ENCODE results near the gene RAB31.
"Not testable (repeated sequence)": the region's sequence is repeated elsewhere in the genome, so short reads cannot be mapped to it uniquely, and the experiment has no call there.

RAB31 gene

GRCh38 chr18:9857479-9857998, 149.4 kb downstream of the RAB31 start:
- H3K4me3 ChIP-seq (ENCODE audit: low read depth, low read length); H3K9me3 ChIP-seq (ENCODE audit: control insufficient read depth, insufficient read depth, low read depth, low read length); H3K27me3 ChIP-seq (ENCODE audit: control insufficient read depth, insufficient read depth, low read length); H3K27ac ChIP-seq (ENCODE audit: low read depth, low read length); H3K9ac ChIP-seq (ENCODE audit: low read length); H3K4me1 ChIP-seq (ENCODE audit: control insufficient read depth, insufficient read depth, low read length): not testable (repeated sequence)
- peaks cover 15% of the 10 kb centered on the region for H3K36me3 ChIP-seq (ENCODE audit: control insufficient read depth, insufficient read depth, low read length)

GRCh38 chr18:9858642-9859041, 150.5 kb downstream of the RAB31 start:
- Histone ChIP-seq H3K36me3 (ENCODE audit: control insufficient read depth, insufficient read depth, low read length) (peaks cover 15% of the 10 kb centered on the region), H3K27ac (ENCODE audit: low read depth, low read length) (no peak overlapping the region), H3K4me3 (ENCODE audit: low read depth, low read length) (no peak overlapping the region), H3K9ac (ENCODE audit: low read length) (no peak overlapping the region), H3K9me3 (ENCODE audit: control insufficient read depth, insufficient read depth, low read depth, low read length) (no peaks in the 10 kb centered on the region), H3K4me1 (ENCODE audit: control insufficient read depth, insufficient read depth, low read length) (no peaks in the 10 kb centered on the region), H3K27me3 (ENCODE audit: control insufficient read depth, insufficient read depth, low read length) (no peaks in the 10 kb centered on the region)

GRCh38 chr18:9859232-9859631, 151.1 kb downstream of the RAB31 start:
- H3K27me3 ChIP-seq (ENCODE audit: control insufficient read depth, insufficient read depth, low read length) = no peaks in the 10 kb centered on the region
- H3K4me3 ChIP-seq (ENCODE audit: low read depth, low read length) = no peak overlapping the region
- H3K27ac ChIP-seq (ENCODE audit: low read depth, low read length) = no peak overlapping the region
- no peaks in the 10 kb centered on the region for H3K9me3 ChIP-seq (ENCODE audit: control insufficient read depth, insufficient read depth, low read depth, low read length)
- H3K36me3 ChIP-seq (ENCODE audit: control insufficient read depth, insufficient read depth, low read length) = peaks cover 15% of the 10 kb centered on the region
- no peak overlapping the region for H3K9ac ChIP-seq (ENCODE audit: low read length)
- H3K4me1 ChIP-seq (ENCODE audit: control insufficient read depth, insufficient read depth, low read length) = no peaks in the 10 kb centered on the region

GRCh38 chr18:9860682-9861081, 152.6 kb downstream of the RAB31 start:
- Histone ChIP-seq H3K27me3 (ENCODE audit: control insufficient read depth, insufficient read depth, low read length) (no peaks in the 10 kb centered on the region), H3K9ac (ENCODE audit: low read length) (no peak overlapping the region), H3K4me1 (ENCODE audit: control insufficient read depth, insufficient read depth, low read length) (no peaks in the 10 kb centered on the region), H3K4me3 (ENCODE audit: low read depth, low read length) (no peak overlapping the region), H3K9me3 (ENCODE audit: control insufficient read depth, insufficient read depth, low read depth, low read length) (peaks cover 10% of the 10 kb centered on the region), H3K27ac (ENCODE audit: low read depth, low read length) (no peak overlapping the region), H3K36me3 (ENCODE audit: control insufficient read depth, insufficient read depth, low read length) (peaks cover 15% of the 10 kb centered on the region)

GRCh38 chr18:9861157-9861556, 153.1 kb downstream of the RAB31 start:
- Histone ChIP-seq H3K4me1 (ENCODE audit: control insufficient read depth, insufficient read depth, low read length) (no peaks in the 10 kb centered on the region), H3K4me3 (ENCODE audit: low read depth, low read length) (no peak overlapping the region), H3K36me3 (ENCODE audit: control insufficient read depth, insufficient read depth, low read length) (peaks cover 15% of the 10 kb centered on the region), H3K9ac (ENCODE audit: low read length) (no peak overlapping the region), H3K27ac (ENCODE audit: low read depth, low read length) (no peak overlapping the region), H3K27me3 (ENCODE audit: control insufficient read depth, insufficient read depth, low read length) (no peaks in the 10 kb centered on the region), H3K9me3 (ENCODE audit: control insufficient read depth, insufficient read depth, low read depth, low read length) (peaks cover 14% of the 10 kb centered on the region)

GRCh38 chr18:9861933-9862332, 153.8 kb downstream of the RAB31 start:
- no peak overlapping the region for H3K9ac ChIP-seq (ENCODE audit: low read length)
- peaks cover 15% of the 10 kb centered on the region for H3K36me3 ChIP-seq (ENCODE audit: control insufficient read depth, insufficient read depth, low read length)
- no peak overlapping the region for H3K27ac ChIP-seq (ENCODE audit: low read depth, low read length)
- H3K27me3 ChIP-seq (ENCODE audit: control insufficient read depth, insufficient read depth, low read length) = no peaks in the 10 kb centered on the region
- no peaks in the 10 kb centered on the region for H3K4me1 ChIP-seq (ENCODE audit: control insufficient read depth, insufficient read depth, low read length)
- H3K9me3 ChIP-seq (ENCODE audit: control insufficient read depth, insufficient read depth, low read depth, low read length) = peaks cover 22% of the 10 kb centered on the region
- H3K4me3 ChIP-seq (ENCODE audit: low read depth, low read length) = no peak overlapping the region

GRCh38 chr18:9862686-9863085, 154.6 kb downstream of the RAB31 start:
- Histone ChIP-seq H3K9me3 (ENCODE audit: control insufficient read depth, insufficient read depth, low read depth, low read length) (peaks cover 27% of the 10 kb centered on the region), H3K36me3 (ENCODE audit: control insufficient read depth, insufficient read depth, low read length) (peaks cover 15% of the 10 kb centered on the region), H3K27me3 (ENCODE audit: control insufficient read depth, insufficient read depth, low read length) (no peaks in the 10 kb centered on the region), H3K27ac (ENCODE audit: low read depth, low read length) (no peak overlapping the region), H3K4me3 (ENCODE audit: low read depth, low read length) (no peak overlapping the region), H3K9ac (ENCODE audit: low read length) (no peak overlapping the region), H3K4me1 (ENCODE audit: control insufficient read depth, insufficient read depth, low read length) (no peaks in the 10 kb centered on the region)

GRCh38 chr18:9863282-9863681, 155.2 kb downstream of the RAB31 start:
- Histone ChIP-seq H3K4me1 (ENCODE audit: control insufficient read depth, insufficient read depth, low read length) (no peaks in the 10 kb centered on the region), H3K27me3 (ENCODE audit: control insufficient read depth, insufficient read depth, low read length) (no peaks in the 10 kb centered on the region), H3K36me3 (ENCODE audit: control insufficient read depth, insufficient read depth, low read length) (peaks cover 15% of the 10 kb centered on the region), H3K9me3 (ENCODE audit: control insufficient read depth, insufficient read depth, low read depth, low read length) (peaks cover 27% of the 10 kb centered on the region), H3K27ac (ENCODE audit: low read depth, low read length) (no peak overlapping the region), H3K4me3 (ENCODE audit: low read depth, low read length) (no peak overlapping the region), H3K9ac (ENCODE audit: low read length) (no peak overlapping the region)

GRCh38 chr18:9865764-9866490, 157.8 kb downstream of the RAB31 start:
- Histone ChIP-seq H3K36me3 (ENCODE audit: control insufficient read depth, insufficient read depth, low read length) (peaks cover 4% of the 10 kb centered on the region; the same call in 1 of the 2 replicates), H3K9ac (ENCODE audit: low read length) (no peak overlapping the region), H3K4me1 (ENCODE audit: control insufficient read depth, insufficient read depth, low read length) (peaks cover 23% of the 10 kb centered on the region), H3K27ac (ENCODE audit: low read depth, low read length) (no peak overlapping the region), H3K9me3 (ENCODE audit: control insufficient read depth, insufficient read depth, low read depth, low read length) (peaks cover 27% of the 10 kb centered on the region), H3K4me3 (ENCODE audit: low read depth, low read length) (no peak overlapping the region), H3K27me3 (ENCODE audit: control insufficient read depth, insufficient read depth, low read length) (no peaks in the 10 kb centered on the region)

GRCh38 chr18:9866627-9867026, 158.5 kb downstream of the RAB31 start:
- Histone ChIP-seq H3K27ac (ENCODE audit: low read depth, low read length) (no peak overlapping the region), H3K4me3 (ENCODE audit: low read depth, low read length) (no peak overlapping the region), H3K9me3 (ENCODE audit: control insufficient read depth, insufficient read depth, low read depth, low read length) (peaks cover 27% of the 10 kb centered on the region), H3K36me3 (ENCODE audit: control insufficient read depth, insufficient read depth, low read length) (peaks cover 4% of the 10 kb centered on the region; the same call in 1 of the 2 replicates), H3K27me3 (ENCODE audit: control insufficient read depth, insufficient read depth, low read length) (no peaks in the 10 kb centered on the region), H3K9ac (ENCODE audit: low read length) (no peak overlapping the region), H3K4me1 (ENCODE audit: control insufficient read depth, insufficient read depth, low read length) (peaks cover 29% of the 10 kb centered on the region)

- Histone ChIP-seq H3K4me1 (ENCODE audit: control insufficient read depth, insufficient read depth, low read length) (peaks cover 29% of the 10 kb centered on the region), H3K36me3 (ENCODE audit: control insufficient read depth, insufficient read depth, low read length) (peaks cover 4% of the 10 kb centered on the region; the same call in 1 of the 2 replicates), H3K4me3 (ENCODE audit: low read depth, low read length) (no peak overlapping the region)
Observed at GRCh38 chr18:9867071-9867594, 159.0 kb downstream of the RAB31 start.

More at GRCh38 chr18:9867071-9867594, 159.0 kb downstream of the RAB31 start:
- no peak overlapping the region for H3K9ac ChIP-seq (ENCODE audit: low read length)
- H3K27ac ChIP-seq (ENCODE audit: low read depth, low read length) = no peak overlapping the region
- no peaks in the 10 kb centered on the region for H3K27me3 ChIP-seq (ENCODE audit: control insufficient read depth, insufficient read depth, low read length)
- peaks cover 27% of the 10 kb centered on the region for H3K9me3 ChIP-seq (ENCODE audit: control insufficient read depth, insufficient read depth, low read depth, low read length)
